GM18520 (cell line): ENCODE data around the gene SPAM1.
"Not testable (repeated sequence)": the region's sequence is repeated elsewhere in the genome, so short reads cannot be mapped to it uniquely, and the experiment has no call there.

ENCODE experiments used
- ATAC-seq: cut with Tn5 transposase; IDR thresholded peaks from one replicate; pipeline ENCODE4 v1.9.1; 2021; ENCODE audit not compliant: unreplicated experiment

SPAM1 gene

GRCh38 chr7:123924941-123925340 lies at the start of gene SPAM1:
Gene SPAM1, plus strand, starts transcription at chr7:123925241. Its CDS starts 28,330 bp downstream, at chr7:123953571.
- no peak for ATAC-seq

- ATAC-seq = no peak
Observed at GRCh38 chr7:123876557-123877256, 48.3 kb upstream of the SPAM1 start.

GRCh38 chr7:123879628-123880027 lies 45.4 kb upstream of the SPAM1 start:
- no peak for ATAC-seq

- no peak for ATAC-seq
Observed at GRCh38 chr7:123881300-123881699, 43.7 kb upstream of the SPAM1 start.

- ATAC-seq = no peak
Observed at GRCh38 chr7:123883154-123883553, 41.9 kb upstream of the SPAM1 start.

GRCh38 chr7:123888192-123888591 lies 36.8 kb upstream of the SPAM1 start:
- ATAC-seq = no peak

- ATAC-seq = not testable (repeated sequence)
Observed at GRCh38 chr7:123894753-123895152, 30.3 kb upstream of the SPAM1 start.

GRCh38 chr7:123901101-123901500 lies 23.9 kb upstream of the SPAM1 start:
- no peak for ATAC-seq

- no peak for ATAC-seq
Observed at GRCh38 chr7:123905714-123906113, 19.3 kb upstream of the SPAM1 start.

- ATAC-seq = no peak
Observed at GRCh38 chr7:123916240-123916724, 8.8 kb upstream of the SPAM1 start.

GRCh38 chr7:123917878-123918277 lies 7.2 kb upstream of the SPAM1 start:
- no peak for ATAC-seq

- no peak for ATAC-seq
Observed at GRCh38 chr7:123918309-123918708, 6.7 kb upstream of the SPAM1 start.

- ATAC-seq = no peak
Observed at GRCh38 chr7:123923599-123923998, 1.4 kb upstream of the SPAM1 start.

- no peak for ATAC-seq
Observed at GRCh38 chr7:123929107-123929506, 4.1 kb downstream of the SPAM1 start.

GRCh38 chr7:123929655-123930054 lies 4.6 kb downstream of the SPAM1 start:
- ATAC-seq = no peak

- ATAC-seq = no peak
Observed at GRCh38 chr7:123935436-123936381, 10.7 kb downstream of the SPAM1 start.

GRCh38 chr7:123936388-123936787 lies 11.3 kb downstream of the SPAM1 start:
- ATAC-seq = no peak

- no peak for ATAC-seq
Observed at GRCh38 chr7:123939784-123940183, 14.7 kb downstream of the SPAM1 start.

GRCh38 chr7:123941391-123942180 lies 16.5 kb downstream of the SPAM1 start:
- ATAC-seq = no peak

- no peak for ATAC-seq
Observed at GRCh38 chr7:123944395-123944794, 19.4 kb downstream of the SPAM1 start.

- no peak for ATAC-seq
Observed at GRCh38 chr7:123945938-123946337, 20.9 kb downstream of the SPAM1 start.
